ENCODE measurements around the gene CYREN. TPM values are rescaled to one million over a fixed set of nuclear protein-coding genes. Genes with fewer than 3 reads are reported as not detected.
"Not testable (repeated sequence)": the region's sequence is repeated elsewhere in the genome, so short reads cannot be mapped to it uniquely, and the experiment has no call there.

Gene CYREN
- total and polyA plus RNA-seq, 2 donors (not counting 1 experiment from before 2014, with no cell fraction given), result 24.4 to 34.5 TPM

DNA sequence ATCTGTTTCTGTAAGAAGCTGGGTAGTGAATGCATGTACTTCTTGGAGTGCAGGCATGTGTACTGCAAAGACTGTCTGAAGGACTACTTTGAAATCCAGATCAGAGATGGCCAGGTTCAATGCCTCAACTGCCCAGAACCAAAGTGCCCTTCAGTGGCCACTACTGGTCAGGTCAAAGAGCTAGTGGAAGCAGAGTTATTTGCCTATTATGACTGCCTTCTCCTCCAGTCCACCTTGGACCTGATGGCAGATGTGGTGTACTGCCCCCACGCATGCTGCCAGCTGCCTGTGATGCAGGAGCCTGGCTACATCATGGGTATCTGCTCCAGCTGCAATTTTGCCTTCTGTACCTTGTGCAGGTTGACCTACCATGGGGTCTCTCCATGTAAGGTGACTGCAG, 41.6 kb downstream of the CYREN start:
- H3K4me2 ChIP-seq (ENCODE audit: extremely low read depth, insufficient read depth, low read length), result no peak overlapping the region
- H3K9me3 ChIP-seq (ENCODE audit: control insufficient read depth, insufficient read depth, low read depth, low read length), result no peaks in the 10 kb centered on the region
- TF ChIP-seq, protein P1, sequence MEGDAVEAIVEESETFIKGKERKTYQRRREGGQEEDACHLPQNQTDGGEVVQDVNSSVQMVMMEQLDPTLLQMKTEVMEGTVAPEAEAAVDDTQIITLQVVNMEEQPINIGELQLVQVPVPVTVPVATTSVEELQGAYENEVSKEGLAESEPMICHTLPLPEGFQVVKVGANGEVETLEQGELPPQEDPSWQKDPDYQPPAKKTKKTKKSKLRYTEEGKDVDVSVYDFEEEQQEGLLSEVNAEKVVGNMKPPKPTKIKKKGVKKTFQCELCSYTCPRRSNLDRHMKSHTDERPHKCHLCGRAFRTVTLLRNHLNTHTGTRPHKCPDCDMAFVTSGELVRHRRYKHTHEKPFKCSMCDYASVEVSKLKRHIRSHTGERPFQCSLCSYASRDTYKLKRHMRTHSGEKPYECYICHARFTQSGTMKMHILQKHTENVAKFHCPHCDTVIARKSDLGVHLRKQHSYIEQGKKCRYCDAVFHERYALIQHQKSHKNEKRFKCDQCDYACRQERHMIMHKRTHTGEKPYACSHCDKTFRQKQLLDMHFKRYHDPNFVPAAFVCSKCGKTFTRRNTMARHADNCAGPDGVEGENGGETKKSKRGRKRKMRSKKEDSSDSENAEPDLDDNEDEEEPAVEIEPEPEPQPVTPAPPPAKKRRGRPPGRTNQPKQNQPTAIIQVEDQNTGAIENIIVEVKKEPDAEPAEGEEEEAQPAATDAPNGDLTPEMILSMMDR (conservative IDR thresholded peaks at IDR 0.05 in 1 of 2, IDR thresholded peaks at IDR 0.05 in 1 of 2; ENCODE audit: low read depth in 1 of 2, low read length in 2 of 2), result no peak
- TF ChIP-seq EZH2 (IDR thresholded peaks at IDR 0.05; ENCODE audit: low read length, missing control alignments), result no peak

GRCh38 chr7:135124631-135125030, 45.9 kb downstream of the CYREN start:
- H3K79me2 ChIP-seq (ENCODE audit: control insufficient read depth, insufficient read depth, low read length); H3K27ac ChIP-seq (ENCODE audit: insufficient read depth, low read length); H3K9me3 ChIP-seq (ENCODE audit: control insufficient read depth, insufficient read depth, low read depth, low read length); DNase-seq (ENCODE audit: low read depth in 2 of 2); H3K4me1 ChIP-seq (ENCODE audit: control insufficient read depth, extremely low read depth, insufficient read depth, low read length); H2AFZ ChIP-seq (ENCODE audit: low read length); H4K20me1 ChIP-seq (ENCODE audit: control insufficient read depth, extremely low read depth, insufficient read depth, low read length); H3K9ac ChIP-seq (ENCODE audit: insufficient read depth, low read length); H3K36me3 ChIP-seq (ENCODE audit: control insufficient read depth, insufficient read depth, low read length); H3K4me3 ChIP-seq (replicated peaks in 1 of 4; ENCODE audit: control extremely low read depth in 1 of 4, insufficient read depth in 1 of 4, low read depth in 3 of 4, low read length in 4 of 4); H3K4me2 ChIP-seq (ENCODE audit: extremely low read depth, insufficient read depth, low read length); H3K27me3 ChIP-seq (ENCODE audit: control insufficient read depth, insufficient read depth, low read length): not testable (repeated sequence)

More for the DNA sequence above, 41.6 kb downstream of the CYREN start:
- Histone ChIP-seq H3K4me1 (ENCODE audit: control insufficient read depth, extremely low read depth, insufficient read depth, low read length) (no peaks in the 10 kb centered on the region), H3K36me3 (ENCODE audit: control insufficient read depth, insufficient read depth, low read length) (no peaks in the 10 kb centered on the region), H3K27ac (ENCODE audit: insufficient read depth, low read length) (no peak overlapping the region), H3K79me2 (ENCODE audit: control insufficient read depth, insufficient read depth, low read length) (no peaks in the 10 kb centered on the region), H4K20me1 (ENCODE audit: control insufficient read depth, extremely low read depth, insufficient read depth, low read length) (no peaks in the 10 kb centered on the region), H3K4me3 (replicated peaks in 1 of 4; ENCODE audit: control extremely low read depth in 1 of 4, insufficient read depth in 1 of 4, low read depth in 3 of 4, low read length in 4 of 4) (no peak overlapping the region), H2AFZ (ENCODE audit: low read length) (no peak overlapping the region), H3K9ac (ENCODE audit: insufficient read depth, low read length) (no peak overlapping the region), H3K27me3 (ENCODE audit: control insufficient read depth, insufficient read depth, low read length) (no peaks in the 10 kb centered on the region)
- no peak for DNase-seq (ENCODE audit: low read depth in 2 of 2)

- no peak for DNase-seq (ENCODE audit: low read depth in 2 of 2)
- no peak for TF ChIP-seq EZH2 (IDR thresholded peaks at IDR 0.05; ENCODE audit: low read length, missing control alignments)
- TF ChIP-seq, protein P1 (conservative IDR thresholded peaks at IDR 0.05 in 1 of 2, IDR thresholded peaks at IDR 0.05 in 1 of 2; ENCODE audit: low read depth in 1 of 2, low read length in 2 of 2), result no peak
These were observed 48.6 kb downstream of the CYREN start for GRCh38 chr7:135121868-135122267.

More at GRCh38 chr7:135121868-135122267, 48.6 kb downstream of the CYREN start:
- Histone ChIP-seq H3K4me1 (ENCODE audit: control insufficient read depth, extremely low read depth, insufficient read depth, low read length) (no peaks in the 10 kb centered on the region), H3K27ac (ENCODE audit: insufficient read depth, low read length) (no peak overlapping the region), H3K9ac (ENCODE audit: insufficient read depth, low read length) (no peak overlapping the region), H3K4me3 (replicated peaks in 1 of 4; ENCODE audit: control extremely low read depth in 1 of 4, insufficient read depth in 1 of 4, low read depth in 3 of 4, low read length in 4 of 4) (no peak overlapping the region), H3K9me3 (ENCODE audit: control insufficient read depth, insufficient read depth, low read depth, low read length) (no peaks in the 10 kb centered on the region), H3K36me3 (ENCODE audit: control insufficient read depth, insufficient read depth, low read length) (no peaks in the 10 kb centered on the region), H2AFZ (ENCODE audit: low read length) (no peak overlapping the region), H4K20me1 (ENCODE audit: control insufficient read depth, extremely low read depth, insufficient read depth, low read length) (no peaks in the 10 kb centered on the region), H3K79me2 (ENCODE audit: control insufficient read depth, insufficient read depth, low read length) (no peaks in the 10 kb centered on the region), H3K4me2 (ENCODE audit: extremely low read depth, insufficient read depth, low read length) (no peak overlapping the region), H3K27me3 (ENCODE audit: control insufficient read depth, insufficient read depth, low read length) (no peaks in the 10 kb centered on the region)
